Kasumi-1 (cell line): ENCODE data around the gene IRF4.

ENCODE experiments used
- DNase-seq, 2 experiments: peaks; one replicate each; lab custom pipeline; 2025; lab: John Stamatoyannopoulos, UW

The IRF4 gene

DNA sequence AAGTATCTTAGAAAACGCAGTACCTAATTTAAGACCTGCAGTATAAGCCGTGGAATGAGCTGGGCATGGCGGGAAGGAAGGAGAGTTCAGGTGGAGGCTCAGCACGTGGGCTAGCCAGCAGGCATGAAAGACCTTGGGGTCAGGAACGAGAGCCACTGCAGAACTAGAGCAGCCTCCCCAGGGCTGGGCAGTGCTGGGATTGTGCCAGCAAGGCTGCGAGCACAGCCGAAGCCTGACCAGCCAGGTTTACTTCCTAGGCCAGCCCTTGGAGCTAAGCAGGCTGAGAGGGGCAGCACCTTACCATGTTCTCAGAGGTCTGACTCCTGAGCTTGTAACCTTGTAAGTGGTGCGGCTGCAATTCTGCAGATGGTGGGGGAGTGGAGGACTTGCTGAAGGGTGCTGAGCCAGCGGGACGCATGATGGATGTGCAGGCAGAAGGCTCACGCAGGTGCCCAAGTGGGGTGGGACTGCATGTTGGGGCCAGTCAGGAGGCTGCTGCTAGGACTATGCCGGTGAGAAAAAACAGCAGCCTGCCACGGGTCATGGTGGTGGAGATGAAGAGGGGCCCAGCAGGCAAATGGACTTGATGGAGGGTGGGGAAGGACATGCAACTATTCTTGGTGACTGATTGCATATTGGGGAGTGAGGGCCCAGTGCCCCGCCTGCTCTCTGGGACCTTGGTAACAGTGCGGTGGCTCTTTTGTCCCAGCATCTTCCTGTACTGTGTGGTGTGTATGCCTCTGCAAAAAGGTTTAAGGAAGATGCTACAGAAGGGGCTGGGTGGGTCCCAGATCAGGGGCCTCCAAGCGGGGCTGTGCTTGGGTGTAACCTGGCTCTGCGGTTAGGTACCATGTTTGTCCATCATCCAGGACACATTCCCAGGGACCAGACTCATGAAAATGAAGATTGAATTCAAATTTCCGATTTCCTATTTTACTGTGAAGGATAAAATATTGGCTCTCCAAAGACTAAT, 37.6 kb upstream of the IRF4 start:
- no peak for DNase-seq

DNA sequence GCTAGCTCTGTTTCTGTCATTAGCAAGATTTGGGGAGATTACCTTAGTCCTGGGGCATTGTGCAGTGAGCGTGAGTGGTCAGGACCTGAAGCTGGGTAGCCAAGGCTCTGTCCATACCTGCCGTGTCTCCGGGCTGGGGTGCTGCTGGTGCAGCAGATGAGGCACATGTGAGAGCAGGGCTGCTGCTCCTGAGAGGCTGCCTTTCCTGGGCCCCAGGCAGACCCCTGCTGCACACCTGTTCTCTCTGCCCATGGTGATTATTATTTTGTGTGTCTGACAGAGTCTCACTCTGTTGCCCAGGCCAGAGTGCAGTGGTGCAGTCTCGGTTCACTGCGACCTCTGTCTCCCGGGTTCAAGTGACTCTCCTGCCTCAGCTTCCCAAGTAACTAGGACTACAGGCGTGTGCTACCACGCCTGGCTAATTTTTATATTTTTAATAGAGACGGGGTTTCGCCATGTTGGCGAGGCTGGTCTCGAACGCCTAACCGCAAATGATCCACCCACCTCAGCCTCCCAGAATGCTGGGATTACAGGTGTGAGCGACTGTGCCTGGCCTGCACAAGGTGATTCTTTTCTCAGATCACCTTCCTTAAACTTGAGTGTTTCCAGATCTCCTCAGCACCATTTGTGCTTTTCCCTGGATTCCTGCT, 36.8 kb upstream of the IRF4 start:
- DNase-seq = no peak

- DNase-seq = no peak
Measured at GRCh38 chr6:355373-356208, 36.0 kb upstream of the IRF4 start.

- DNase-seq = no peak
Measured at GRCh38 chr6:356828-357251, 34.7 kb upstream of the IRF4 start.

GRCh38 chr6:357261-357790, 34.2 kb upstream of the IRF4 start:
- no peak for DNase-seq

DNA sequence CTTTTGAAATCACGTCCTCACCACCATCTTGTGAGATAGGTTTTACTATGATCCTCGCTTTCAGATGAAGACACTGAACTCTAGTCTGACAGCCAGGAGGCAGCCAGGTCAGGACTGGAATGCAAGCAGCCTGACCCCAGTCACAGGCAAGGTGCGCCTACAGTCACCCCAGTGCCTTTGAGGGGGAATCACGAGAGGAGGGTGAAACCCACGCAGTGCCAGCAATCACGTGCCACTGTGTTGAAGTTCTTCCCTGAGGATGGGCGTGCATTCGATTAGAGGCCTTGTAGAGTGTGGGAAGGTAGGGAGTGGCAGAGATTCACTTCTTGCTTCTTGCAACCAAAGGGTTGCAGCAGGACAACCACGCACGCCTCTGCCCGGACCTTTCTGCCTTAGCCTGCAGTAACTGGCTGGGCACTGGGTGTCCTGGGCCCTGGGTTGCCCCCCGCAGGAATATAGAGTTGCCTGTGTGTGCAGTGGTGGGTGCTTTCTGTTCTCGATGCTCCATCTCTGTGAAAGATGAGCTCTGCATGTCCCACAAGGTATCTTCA, 33.7 kb upstream of the IRF4 start:
- no peak for DNase-seq

GRCh38 chr6:358432-358831, 33.1 kb upstream of the IRF4 start:
- no peak for DNase-seq

GRCh38 chr6:358847-359246, 32.7 kb upstream of the IRF4 start:
- no peak for DNase-seq

GRCh38 chr6:359261-360035, 32.1 kb upstream of the IRF4 start:
- DNase-seq = no peak

GRCh38 chr6:360349-360748, 31.2 kb upstream of the IRF4 start:
- no peak for DNase-seq

DNA sequence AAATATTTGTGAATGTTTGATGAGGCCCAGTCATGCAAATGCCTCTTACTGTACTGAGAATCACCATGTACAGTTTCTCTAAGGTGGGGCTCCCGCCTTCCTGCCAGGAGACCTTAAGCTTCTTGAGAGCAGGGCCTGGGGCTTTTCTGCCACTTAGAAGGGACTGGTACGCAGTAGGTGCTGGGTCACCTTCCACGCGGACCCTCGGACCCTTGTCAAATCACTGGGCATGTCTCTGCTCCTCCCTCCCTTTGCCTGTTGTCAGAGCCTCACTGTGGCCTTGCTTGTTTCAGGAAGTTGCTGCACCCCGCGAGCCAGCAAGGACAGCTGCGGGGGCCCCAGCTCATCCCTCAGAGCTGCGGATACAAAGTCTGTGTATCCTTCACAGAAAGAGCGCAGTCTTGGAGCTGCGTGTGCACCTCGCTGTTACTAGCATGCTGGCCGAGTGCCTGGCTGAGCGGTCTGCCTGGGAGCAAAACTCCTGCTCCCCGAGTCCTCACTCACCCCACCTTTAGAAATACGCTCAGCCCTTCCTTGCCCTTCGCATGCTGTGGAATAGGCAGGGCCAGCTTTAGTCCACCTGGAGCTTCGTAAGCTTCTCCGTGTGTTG, 30.7 kb upstream of the IRF4 start:
- no peak for DNase-seq

- DNase-seq = no peak
Measured at GRCh38 chr6:361411-362132, 30.0 kb upstream of the IRF4 start.

- DNase-seq = no peak
Measured at GRCh38 chr6:362231-362923, 29.2 kb upstream of the IRF4 start.

DNA sequence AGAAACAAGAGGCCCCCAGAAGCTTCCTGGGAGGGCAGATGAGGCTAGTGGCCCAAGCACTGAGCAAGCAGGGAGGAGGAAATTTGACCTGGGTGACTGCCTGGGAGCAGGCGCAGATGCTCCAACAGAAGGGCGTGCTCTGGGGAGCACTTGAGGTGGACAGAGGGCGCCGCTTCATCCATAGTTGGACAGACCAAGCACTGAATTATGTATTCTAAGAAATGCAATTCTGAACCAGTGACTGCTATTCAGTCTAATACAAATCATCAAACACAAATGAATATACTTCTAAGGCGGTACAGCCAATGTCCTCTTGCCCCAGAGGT, 28.7 kb upstream of the IRF4 start:
- no peak for DNase-seq

- no peak for DNase-seq
Measured at GRCh38 chr6:363291-363690, 28.3 kb upstream of the IRF4 start.

DNA sequence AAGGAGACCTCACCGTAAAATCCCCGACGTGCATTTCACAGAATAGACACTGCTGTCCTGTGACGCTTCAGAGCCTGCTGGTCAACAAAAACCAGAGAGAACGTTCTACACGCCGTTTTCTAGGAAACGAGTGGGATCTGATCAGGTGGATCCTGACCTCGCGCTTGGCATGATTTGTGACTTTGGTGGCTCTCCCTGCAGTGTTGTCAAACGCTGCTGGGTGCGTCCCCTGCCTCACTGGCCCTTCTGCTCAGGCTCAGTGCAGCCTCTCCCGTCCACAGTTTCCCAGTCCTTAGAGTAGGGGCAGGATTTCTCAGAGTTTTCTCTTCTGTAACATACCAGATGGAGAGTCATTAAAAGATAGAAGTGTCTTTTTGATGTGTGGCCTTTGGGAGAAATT, 27.6 kb upstream of the IRF4 start:
- no peak for DNase-seq

DNA sequence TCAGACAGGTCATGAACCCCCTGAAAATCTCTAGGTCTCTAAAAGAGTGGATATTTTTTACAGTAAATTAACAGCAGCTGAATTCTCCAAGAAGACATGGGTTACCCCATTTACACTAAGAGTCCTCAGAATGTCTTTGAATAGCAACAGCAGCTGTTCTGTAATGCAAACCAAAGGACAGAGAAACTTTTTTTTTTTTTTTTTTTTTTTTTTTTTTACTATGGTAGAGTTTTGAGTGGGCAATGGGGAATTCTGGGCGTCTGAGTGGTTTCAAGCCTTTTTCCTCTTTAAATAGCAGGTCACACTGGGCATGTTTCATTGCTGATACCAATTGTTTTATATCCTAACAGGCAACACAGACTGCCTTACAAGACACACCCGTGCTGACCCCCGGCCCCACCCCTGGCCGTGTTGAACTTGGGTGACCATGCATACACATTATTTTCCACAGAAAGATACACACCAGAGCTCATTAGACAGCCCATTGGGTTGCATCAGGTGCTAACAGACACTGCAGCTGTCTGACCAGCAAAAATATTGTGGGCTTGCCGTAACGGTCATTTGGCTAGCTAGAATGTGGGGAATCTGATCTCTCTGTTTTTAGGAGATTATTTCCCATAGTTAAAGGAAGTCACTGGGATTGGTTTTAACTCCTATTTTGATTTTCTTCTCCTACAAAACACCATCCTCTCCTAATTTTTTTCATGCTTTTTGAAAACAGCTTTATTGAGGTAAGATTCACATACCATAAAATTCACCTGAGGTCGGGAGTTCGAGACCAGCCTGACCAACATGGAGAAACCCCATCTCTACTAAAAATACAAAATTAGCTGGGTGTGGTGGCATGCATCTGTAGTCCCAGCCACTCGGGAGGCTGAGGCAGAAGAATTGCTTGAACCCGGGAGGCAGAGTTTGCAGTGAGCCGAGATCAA, 26.7 kb upstream of the IRF4 start:
- DNase-seq = no peak

- no peak for DNase-seq
Measured at GRCh38 chr6:365835-366234, 25.7 kb upstream of the IRF4 start.
